ENCODE data around the gene EIF2B2. TPM values are rescaled to one million over a fixed set of nuclear protein-coding genes. Genes with fewer than 3 reads are reported as not detected.

EIF2B2 gene
- total RNA-seq, 1 experiment from 2014 or later: 50.5 TPM

DNA sequence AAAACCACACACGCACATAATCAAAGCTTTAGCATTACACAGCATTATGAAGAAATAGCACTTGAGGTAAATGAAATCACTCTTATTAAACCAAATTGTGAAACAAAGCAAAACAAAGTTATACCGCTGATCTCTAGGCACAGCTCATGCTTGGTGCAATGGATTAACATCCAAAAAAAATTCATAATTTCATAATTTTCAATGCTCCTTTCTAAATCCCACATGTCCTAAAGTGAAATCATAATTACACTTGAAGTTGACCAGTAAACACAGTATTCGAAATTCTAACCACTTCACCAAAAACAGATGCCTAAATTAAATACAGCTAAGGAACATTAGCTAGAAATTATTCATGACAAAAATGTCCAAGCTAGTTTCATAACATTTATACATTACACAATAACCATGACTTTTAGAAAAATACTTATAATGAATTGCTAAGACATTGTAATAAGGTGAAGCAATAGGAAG is 47.0 kb downstream of the EIF2B2 start (continued):
- TF ChIP-seq, protein P1, sequence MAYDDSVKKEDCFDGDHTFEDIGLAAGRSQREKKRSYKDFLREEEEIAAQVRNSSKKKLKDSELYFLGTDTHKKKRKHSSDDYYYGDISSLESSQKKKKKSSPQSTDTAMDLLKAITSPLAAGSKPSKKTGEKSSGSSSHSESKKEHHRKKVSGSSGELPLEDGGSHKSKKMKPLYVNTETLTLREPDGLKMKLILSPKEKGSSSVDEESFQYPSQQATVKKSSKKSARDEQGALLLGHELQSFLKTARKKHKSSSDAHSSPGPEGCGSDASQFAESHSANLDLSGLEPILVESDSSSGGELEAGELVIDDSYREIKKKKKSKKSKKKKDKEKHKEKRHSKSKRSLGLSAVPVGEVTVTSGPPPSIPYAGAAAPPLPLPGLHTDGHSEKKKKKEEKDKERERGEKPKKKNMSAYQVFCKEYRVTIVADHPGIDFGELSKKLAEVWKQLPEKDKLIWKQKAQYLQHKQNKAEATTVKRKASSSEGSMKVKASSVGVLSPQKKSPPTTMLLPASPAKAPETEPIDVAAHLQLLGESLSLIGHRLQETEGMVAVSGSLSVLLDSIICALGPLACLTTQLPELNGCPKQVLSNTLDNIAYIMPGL (CRISPR knock-in tag; IDR thresholded peaks at IDR 0.05): no peak
- TF ChIP-seq, protein P2, sequence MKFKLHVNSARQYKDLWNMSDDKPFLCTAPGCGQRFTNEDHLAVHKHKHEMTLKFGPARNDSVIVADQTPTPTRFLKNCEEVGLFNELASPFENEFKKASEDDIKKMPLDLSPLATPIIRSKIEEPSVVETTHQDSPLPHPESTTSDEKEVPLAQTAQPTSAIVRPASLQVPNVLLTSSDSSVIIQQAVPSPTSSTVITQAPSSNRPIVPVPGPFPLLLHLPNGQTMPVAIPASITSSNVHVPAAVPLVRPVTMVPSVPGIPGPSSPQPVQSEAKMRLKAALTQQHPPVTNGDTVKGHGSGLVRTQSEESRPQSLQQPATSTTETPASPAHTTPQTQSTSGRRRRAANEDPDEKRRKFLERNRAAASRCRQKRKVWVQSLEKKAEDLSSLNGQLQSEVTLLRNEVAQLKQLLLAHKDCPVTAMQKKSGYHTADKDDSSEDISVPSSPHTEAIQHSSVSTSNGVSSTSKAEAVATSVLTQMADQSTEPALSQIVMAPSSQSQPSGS (CRISPR knock-in tag; IDR thresholded peaks at IDR 0.05; ENCODE audit: borderline replicate concordance, low read depth): no peak
- TF ChIP-seq, protein P3, sequence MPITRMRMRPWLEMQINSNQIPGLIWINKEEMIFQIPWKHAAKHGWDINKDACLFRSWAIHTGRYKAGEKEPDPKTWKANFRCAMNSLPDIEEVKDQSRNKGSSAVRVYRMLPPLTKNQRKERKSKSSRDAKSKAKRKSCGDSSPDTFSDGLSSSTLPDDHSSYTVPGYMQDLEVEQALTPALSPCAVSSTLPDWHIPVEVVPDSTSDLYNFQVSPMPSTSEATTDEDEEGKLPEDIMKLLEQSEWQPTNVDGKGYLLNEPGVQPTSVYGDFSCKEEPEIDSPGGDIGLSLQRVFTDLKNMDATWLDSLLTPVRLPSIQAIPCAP (CRISPR knock-in tag; IDR thresholded peaks at IDR 0.05): no peak
- TF ChIP-seq E2F4 (CRISPR knock-in tag; IDR thresholded peaks at IDR 0.05; ENCODE audit: borderline replicate concordance, low read depth) (no peak), FOXP1 (CRISPR knock-in tag; IDR thresholded peaks at IDR 0.05; ENCODE audit: borderline replicate concordance) (no peak)

GRCh38 chr14:75050852-75051555 is 48.3 kb downstream of the EIF2B2 start, which contains the start of gene MLH3:
Gene MLH3, minus strand, starts transcription at chr14:75051467. Its CDS starts 1,812 bp downstream, at chr14:75049655.
- DNase-seq (ENCODE audit: low spot score) (peak; percentile 90), ATAC-seq (peak; percentile 92)
- Mint-ChIP-seq H3K4me1 (peaks cover 8% of the 10 kb centered on the region; the same call in 1 of the 2 replicates), H3K36me3 (peaks cover 8% of the 10 kb centered on the region), H3K9me3 (no peaks in the 10 kb centered on the region), H3K27me3 (ENCODE audit: low read depth) (no peaks in the 10 kb centered on the region), H3K27ac (peak within 1 kb of the TSS; percentile 87), H3K4me3 (peak within 1 kb of the TSS; percentile 78)
- ChIA-PET CTCF (interaction anchor here (0.9 to 1.1 kb wide), 5 partner anchors 13 to 190 kb away, joined by 3 to 5 read pairs (median 3); partner anchors contain the start of gene ACYP1), POLR2A (no interaction called here)
- TF ChIP-seq NFE2L1 (CRISPR knock-in tag; IDR thresholded peaks at IDR 0.05) (no peak; the same call in 1 of the 2 replicates), E2F1 (CRISPR knock-in tag; IDR thresholded peaks at IDR 0.05) (no peak), ATF1 (CRISPR knock-in tag; IDR thresholded peaks at IDR 0.05) (no peak), E2F4 (CRISPR knock-in tag; IDR thresholded peaks at IDR 0.05; ENCODE audit: borderline replicate concordance, low read depth) (no peak), ZBTB21 (CRISPR knock-in tag; IDR thresholded peaks at IDR 0.05; ENCODE audit: borderline replicate concordance) (no peak), SMAD3 (CRISPR knock-in tag; IDR thresholded peaks at IDR 0.05; ENCODE audit: borderline replicate concordance) (no peak), MYBL2 (CRISPR knock-in tag; IDR thresholded peaks at IDR 0.05) (no peak), FOXJ3 (CRISPR knock-in tag; IDR thresholded peaks at IDR 0.05; ENCODE audit: borderline replicate concordance) (no peak), CREM (CRISPR knock-in tag; IDR thresholded peaks at IDR 0.05) (0 out of 2 replicates have a peak, but pooled peaks have one; percentile 50), ZNF671 (CRISPR knock-in tag; IDR thresholded peaks at IDR 0.05) (no peak), ZNF396 (CRISPR knock-in tag; IDR thresholded peaks at IDR 0.05; ENCODE audit: borderline replicate concordance) (no peak)
- TF ChIP-seq, protein P4, sequence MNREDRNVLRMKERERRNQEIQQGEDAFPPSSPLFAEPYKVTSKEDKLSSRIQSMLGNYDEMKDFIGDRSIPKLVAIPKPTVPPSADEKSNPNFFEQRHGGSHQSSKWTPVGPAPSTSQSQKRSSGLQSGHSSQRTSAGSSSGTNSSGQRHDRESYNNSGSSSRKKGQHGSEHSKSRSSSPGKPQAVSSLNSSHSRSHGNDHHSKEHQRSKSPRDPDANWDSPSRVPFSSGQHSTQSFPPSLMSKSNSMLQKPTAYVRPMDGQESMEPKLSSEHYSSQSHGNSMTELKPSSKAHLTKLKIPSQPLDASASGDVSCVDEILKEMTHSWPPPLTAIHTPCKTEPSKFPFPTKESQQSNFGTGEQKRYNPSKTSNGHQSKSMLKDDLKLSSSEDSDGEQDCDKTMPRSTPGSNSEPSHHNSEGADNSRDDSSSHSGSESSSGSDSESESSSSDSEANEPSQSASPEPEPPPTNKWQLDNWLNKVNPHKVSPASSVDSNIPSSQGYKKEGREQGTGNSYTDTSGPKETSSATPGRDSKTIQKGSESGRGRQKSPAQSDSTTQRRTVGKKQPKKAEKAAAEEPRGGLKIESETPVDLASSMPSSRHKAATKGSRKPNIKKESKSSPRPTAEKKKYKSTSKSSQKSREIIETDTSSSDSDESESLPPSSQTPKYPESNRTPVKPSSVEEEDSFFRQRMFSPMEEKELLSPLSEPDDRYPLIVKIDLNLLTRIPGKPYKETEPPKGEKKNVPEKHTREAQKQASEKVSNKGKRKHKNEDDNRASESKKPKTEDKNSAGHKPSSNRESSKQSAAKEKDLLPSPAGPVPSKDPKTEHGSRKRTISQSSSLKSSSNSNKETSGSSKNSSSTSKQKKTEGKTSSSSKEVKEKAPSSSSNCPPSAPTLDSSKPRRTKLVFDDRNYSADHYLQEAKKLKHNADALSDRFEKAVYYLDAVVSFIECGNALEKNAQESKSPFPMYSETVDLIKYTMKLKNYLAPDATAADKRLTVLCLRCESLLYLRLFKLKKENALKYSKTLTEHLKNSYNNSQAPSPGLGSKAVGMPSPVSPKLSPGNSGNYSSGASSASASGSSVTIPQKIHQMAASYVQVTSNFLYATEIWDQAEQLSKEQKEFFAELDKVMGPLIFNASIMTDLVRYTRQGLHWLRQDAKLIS (CRISPR knock-in tag; IDR thresholded peaks at IDR 0.05; ENCODE audit: borderline replicate concordance): no peak
- TF ChIP-seq, protein P5, sequence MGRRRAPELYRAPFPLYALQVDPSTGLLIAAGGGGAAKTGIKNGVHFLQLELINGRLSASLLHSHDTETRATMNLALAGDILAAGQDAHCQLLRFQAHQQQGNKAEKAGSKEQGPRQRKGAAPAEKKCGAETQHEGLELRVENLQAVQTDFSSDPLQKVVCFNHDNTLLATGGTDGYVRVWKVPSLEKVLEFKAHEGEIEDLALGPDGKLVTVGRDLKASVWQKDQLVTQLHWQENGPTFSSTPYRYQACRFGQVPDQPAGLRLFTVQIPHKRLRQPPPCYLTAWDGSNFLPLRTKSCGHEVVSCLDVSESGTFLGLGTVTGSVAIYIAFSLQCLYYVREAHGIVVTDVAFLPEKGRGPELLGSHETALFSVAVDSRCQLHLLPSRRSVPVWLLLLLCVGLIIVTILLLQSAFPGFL (CRISPR knock-in tag; IDR thresholded peaks at IDR 0.05; ENCODE audit: borderline replicate concordance): no peak
- TF ChIP-seq, protein P6, sequence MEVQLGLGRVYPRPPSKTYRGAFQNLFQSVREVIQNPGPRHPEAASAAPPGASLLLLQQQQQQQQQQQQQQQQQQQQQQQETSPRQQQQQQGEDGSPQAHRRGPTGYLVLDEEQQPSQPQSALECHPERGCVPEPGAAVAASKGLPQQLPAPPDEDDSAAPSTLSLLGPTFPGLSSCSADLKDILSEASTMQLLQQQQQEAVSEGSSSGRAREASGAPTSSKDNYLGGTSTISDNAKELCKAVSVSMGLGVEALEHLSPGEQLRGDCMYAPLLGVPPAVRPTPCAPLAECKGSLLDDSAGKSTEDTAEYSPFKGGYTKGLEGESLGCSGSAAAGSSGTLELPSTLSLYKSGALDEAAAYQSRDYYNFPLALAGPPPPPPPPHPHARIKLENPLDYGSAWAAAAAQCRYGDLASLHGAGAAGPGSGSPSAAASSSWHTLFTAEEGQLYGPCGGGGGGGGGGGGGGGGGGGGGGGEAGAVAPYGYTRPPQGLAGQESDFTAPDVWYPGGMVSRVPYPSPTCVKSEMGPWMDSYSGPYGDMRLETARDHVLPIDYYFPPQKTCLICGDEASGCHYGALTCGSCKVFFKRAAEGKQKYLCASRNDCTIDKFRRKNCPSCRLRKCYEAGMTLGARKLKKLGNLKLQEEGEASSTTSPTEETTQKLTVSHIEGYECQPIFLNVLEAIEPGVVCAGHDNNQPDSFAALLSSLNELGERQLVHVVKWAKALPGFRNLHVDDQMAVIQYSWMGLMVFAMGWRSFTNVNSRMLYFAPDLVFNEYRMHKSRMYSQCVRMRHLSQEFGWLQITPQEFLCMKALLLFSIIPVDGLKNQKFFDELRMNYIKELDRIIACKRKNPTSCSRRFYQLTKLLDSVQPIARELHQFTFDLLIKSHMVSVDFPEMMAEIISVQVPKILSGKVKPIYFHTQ (CRISPR knock-in tag; IDR thresholded peaks at IDR 0.05): no peak

Measured in WTC11 (cell line).